A673 (cell line): Measurements from ENCODE around the gene IL1RAPL2. TPM values are rescaled to one million over a fixed set of nuclear protein-coding genes. Genes with fewer than 3 reads are reported as not detected.

Experiments used
- BruUV-seq: library from RNA; stranded (reverse); fragments of 400-500 nt; replicated peaks from 2 replicates; lab custom pipeline; 2021; lab: Mats Ljungman, UMichigan
- CTCF ChIA-PET: fragments of 300-600 bp; sonication (Branson Sonifier 250); formaldehyde crosslinking; loops from one replicate; lab custom pipeline; 2022; ENCODE audit warnings: antibody characterized with exemption; lab: Charles Lee
- POLR2A ChIA-PET: fragments of 300-600 bp; sonication (Branson Sonifier 250); formaldehyde crosslinking; loops from one replicate; lab custom pipeline; 2022; ENCODE audit warnings: antibody characterized with exemption; ENCODE audit not compliant: low non-redundant PET; lab: Charles Lee
- DNase-seq: peaks from one replicate; pipeline ENCODE4 v3.0.0-alpha.2; 2015; ENCODE audit warnings: low spot score
- H3K27ac ChIP-seq: fragments of 200-600 bp; sonication (generic); 2 replicates; pipeline ENCODE4 v1.5.1; 2016; ENCODE audit warnings: mixed run types, low read depth, mild to moderate bottlenecking, mixed read lengths, antibody characterized with exemption, low read length; ENCODE audit not compliant: poor library complexity, severe bottlenecking
- H3K27me3 ChIP-seq: fragments of 200-600 bp; sonication (generic); replicated peaks from 2 replicates; pipeline ENCODE4 v1.6.1; 2017; ENCODE audit warnings: mixed run types, low read depth, mild to moderate bottlenecking, mixed read lengths, antibody characterized with exemption, low read length; ENCODE audit not compliant: insufficient read depth, poor library complexity
- H3K36me3 ChIP-seq: fragments of 200-600 bp; sonication (generic); 2 replicates; pipeline ENCODE4 v1.6.1; 2016; ENCODE audit warnings: mixed run types, mild to moderate bottlenecking, mixed read lengths, antibody characterized with exemption, low read length; ENCODE audit not compliant: insufficient read depth, poor library complexity, severe bottlenecking
- H3K4me1 ChIP-seq: fragments of 200-600 bp; sonication (generic); 2 replicates; pipeline ENCODE4 v1.6.1; 2017; ENCODE audit warnings: mixed run types, mild to moderate bottlenecking, mixed read lengths, antibody characterized with exemption, low read length; ENCODE audit not compliant: insufficient read depth, poor library complexity, severe bottlenecking
- H3K4me3 ChIP-seq: fragments of 200-600 bp; sonication (generic); 2 replicates; pipeline ENCODE4 v1.5.1; 2016; ENCODE audit warnings: low read depth, mixed run types, mild to moderate bottlenecking, mixed read lengths, low read length; ENCODE audit not compliant: poor library complexity, severe bottlenecking
- H3K9me3 ChIP-seq: fragments of 200-600 bp; sonication (generic); 2 replicates; pipeline ENCODE4 v1.6.1; 2016; ENCODE audit warnings: mixed run types, low read depth, mild to moderate bottlenecking, mixed read lengths, antibody characterized with exemption, low read length; ENCODE audit not compliant: poor library complexity, severe bottlenecking
- EZH2 ChIP-seq: fragments of 200-600 bp; sonication (generic); IDR thresholded peaks from 2 replicates; pipeline ENCODE4 v1.6.1; 2017; ENCODE audit warnings: borderline replicate concordance, low read depth, mild to moderate bottlenecking, mixed read lengths, antibody characterized with exemption, low read length; ENCODE audit not compliant: poor library complexity, severe bottlenecking
- intact Hi-C: fragments of 100-400 bp; cut with micrococcal nuclease; formaldehyde crosslinking; loops from one replicate; pipeline ENCODE4 v1.10.0; 2022; ENCODE audit not compliant: unreplicated experiment
- total RNA-seq: library from RNA; stranded (reverse); gene quantifications from 2 replicates; pipeline ENCODE4 v1.2.3, GENCODE V29; 2021
- TF ChIP-seq, protein P1 (sequence below): fragments of 300-800, 200-600 bp; sonication (generic); conservative IDR thresholded peaks from 2 replicates; pipeline ENCODE4 v1.5.1; 2017; ENCODE audit warnings: low read depth, mild to moderate bottlenecking, antibody characterized with exemption, low read length, moderate library complexity, mixed read lengths

The IL1RAPL2 gene
- total RNA-seq, 1 experiment from 2014 or later = not detected

DNA sequence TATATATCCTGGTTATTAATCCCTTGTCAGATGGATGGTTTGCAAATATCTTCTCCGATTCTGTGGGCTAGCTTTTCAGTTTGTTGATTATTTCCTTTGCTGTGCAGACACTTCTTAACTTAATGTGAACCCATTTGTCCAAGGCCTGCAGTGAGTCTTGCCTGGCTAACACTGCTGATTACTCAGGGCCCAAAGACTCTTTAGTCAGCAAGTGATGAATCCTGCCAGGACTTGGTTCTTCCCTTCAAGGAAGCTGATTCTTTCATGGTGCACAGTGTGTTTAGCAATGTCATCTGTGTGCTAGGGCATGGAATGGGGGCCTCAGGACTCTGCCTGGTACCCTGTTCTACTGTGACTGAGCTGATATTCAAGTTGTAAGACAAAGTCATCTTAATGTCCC is 736.2 kb downstream of the IL1RAPL2 start:
- H3K4me1 ChIP-seq = no peaks in the 10 kb centered on the region
- no peak overlapping the region for H3K27ac ChIP-seq
- H3K4me3 ChIP-seq = no peak overlapping the region
- ChIA-PET CTCF (no interaction called here), POLR2A (no interaction called here)
- H3K36me3 ChIP-seq = no peaks in the 10 kb centered on the region
- H3K9me3 ChIP-seq = no peaks in the 10 kb centered on the region
- intact Hi-C loops = no loop called here
- no peaks in the 10 kb centered on the region for H3K27me3 ChIP-seq
- no peak for DNase-seq
- BruUV-seq = no TSS peak
- TF ChIP-seq EZH2 = no peak
- TF ChIP-seq, protein P1, sequence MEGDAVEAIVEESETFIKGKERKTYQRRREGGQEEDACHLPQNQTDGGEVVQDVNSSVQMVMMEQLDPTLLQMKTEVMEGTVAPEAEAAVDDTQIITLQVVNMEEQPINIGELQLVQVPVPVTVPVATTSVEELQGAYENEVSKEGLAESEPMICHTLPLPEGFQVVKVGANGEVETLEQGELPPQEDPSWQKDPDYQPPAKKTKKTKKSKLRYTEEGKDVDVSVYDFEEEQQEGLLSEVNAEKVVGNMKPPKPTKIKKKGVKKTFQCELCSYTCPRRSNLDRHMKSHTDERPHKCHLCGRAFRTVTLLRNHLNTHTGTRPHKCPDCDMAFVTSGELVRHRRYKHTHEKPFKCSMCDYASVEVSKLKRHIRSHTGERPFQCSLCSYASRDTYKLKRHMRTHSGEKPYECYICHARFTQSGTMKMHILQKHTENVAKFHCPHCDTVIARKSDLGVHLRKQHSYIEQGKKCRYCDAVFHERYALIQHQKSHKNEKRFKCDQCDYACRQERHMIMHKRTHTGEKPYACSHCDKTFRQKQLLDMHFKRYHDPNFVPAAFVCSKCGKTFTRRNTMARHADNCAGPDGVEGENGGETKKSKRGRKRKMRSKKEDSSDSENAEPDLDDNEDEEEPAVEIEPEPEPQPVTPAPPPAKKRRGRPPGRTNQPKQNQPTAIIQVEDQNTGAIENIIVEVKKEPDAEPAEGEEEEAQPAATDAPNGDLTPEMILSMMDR = no peak

DNA sequence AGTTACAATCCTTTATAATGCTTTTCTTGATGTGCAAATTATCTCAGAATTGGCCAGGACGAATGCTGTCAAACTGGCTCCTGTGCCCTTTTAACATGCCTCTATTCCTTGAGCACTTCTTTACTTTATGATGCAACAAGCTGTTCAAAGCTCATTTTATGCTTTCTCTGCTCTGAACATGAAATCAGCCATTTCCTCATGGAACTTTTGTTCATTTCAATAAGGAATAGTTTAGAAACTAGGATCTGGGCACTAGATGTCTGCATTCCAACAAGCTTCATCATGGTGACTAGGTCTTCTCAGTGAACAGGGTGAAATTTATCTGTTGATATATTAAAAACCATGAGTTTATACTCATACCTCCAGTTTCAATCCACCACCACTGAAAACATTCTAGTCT is 741.8 kb downstream of the IL1RAPL2 start:
- H3K36me3 ChIP-seq = no peaks in the 10 kb centered on the region
- POLR2A ChIA-PET = no interaction called here
- no peaks in the 10 kb centered on the region for H3K9me3 ChIP-seq
- H3K27me3 ChIP-seq = no peaks in the 10 kb centered on the region
- no peak overlapping the region for H3K27ac ChIP-seq
- no TSS peak for BruUV-seq
- intact Hi-C loops = no loop called here
- H3K4me1 ChIP-seq = no peaks in the 10 kb centered on the region
- TF ChIP-seq, protein P1 = no peak
- TF ChIP-seq EZH2 = no peak
- no peak overlapping the region for H3K4me3 ChIP-seq
- DNase-seq = no peak
- CTCF ChIA-PET = no interaction called here

DNA sequence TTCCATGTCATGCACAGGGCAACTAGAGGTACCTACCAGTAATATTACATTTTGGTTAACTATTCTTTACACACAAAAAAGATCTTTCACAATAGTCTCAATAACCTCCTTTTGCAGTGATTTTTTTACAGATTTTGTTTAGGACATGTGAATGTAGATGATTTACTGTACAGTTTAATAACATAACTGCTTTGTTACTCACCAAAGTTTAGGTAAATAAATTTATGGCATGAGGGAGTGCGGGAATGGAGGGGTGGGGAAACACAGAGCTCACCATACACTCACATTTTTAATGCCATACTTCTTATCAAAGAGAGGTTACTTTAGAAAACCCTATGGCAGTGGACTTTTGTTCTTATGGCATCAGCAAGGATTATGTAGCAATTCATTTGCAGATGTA is 747.6 kb downstream of the IL1RAPL2 start:
- POLR2A ChIA-PET = no interaction called here
- Histone ChIP-seq H3K9me3 (no peaks in the 10 kb centered on the region), H3K36me3 (no peaks in the 10 kb centered on the region), H3K27me3 (no peaks in the 10 kb centered on the region), H3K4me1 (no peaks in the 10 kb centered on the region), H3K4me3 (no peak overlapping the region), H3K27ac (no peak overlapping the region)
- no TSS peak for BruUV-seq
- intact Hi-C loops = no loop called here
- no peak for DNase-seq
- CTCF ChIA-PET = no interaction called here
- TF ChIP-seq EZH2 = no peak
- TF ChIP-seq, protein P1 = no peak
